Activated CD4-positive, alpha-beta T cell treated with anti-CD3 and anti-CD28 coated beads, Interleukin-2, amount 50 U/mL, for 24 hours (primary cell): ENCODE data around the gene PTPRN2.

Source experiments
- DNase-seq, 2 donors: peaks; one replicate each; pipeline ENCODE4 v3.0.0-alpha.2; 2020; ENCODE audit warnings: low read depth in 1 of 2, low spot score in 1 of 2

The PTPRN2 gene

DNA sequence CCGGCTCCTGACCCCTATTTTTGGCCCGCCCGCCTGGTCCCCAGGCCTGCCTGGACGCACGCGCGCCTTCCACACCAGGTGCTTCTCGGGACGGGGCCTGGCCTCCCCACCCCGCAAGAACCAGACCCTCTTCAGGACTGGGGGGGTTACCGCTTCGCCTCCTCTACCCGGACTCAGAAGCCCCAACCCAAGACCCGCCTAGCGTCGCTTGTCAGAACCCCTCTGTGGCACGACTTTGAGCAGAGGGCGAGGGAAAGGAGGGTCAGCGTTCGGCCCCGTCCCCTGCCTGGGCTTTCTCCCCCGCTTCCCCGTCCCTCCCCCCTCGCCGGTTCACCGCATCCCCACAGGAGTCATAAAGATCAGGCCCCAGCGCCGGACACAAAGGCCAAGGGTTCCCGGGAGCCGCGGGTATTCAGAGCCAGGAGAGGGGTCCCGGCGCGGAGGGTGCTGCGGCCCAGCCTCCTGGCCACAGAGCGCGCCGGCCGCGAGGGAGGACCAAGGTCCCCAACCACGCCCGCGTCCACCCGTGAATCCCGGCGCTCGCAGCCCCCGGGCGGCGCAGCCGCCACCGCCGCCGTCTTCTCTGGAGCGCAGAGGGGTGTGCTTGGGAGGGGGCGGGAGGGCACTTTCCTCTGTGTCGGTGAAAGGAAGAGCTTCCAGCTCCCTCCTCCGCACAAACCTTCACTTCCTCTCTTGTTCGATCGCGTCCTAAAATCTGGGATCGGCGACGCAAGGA is 898.9 kb downstream of the PTPRN2 start:
- DNase-seq: no peak

DNA sequence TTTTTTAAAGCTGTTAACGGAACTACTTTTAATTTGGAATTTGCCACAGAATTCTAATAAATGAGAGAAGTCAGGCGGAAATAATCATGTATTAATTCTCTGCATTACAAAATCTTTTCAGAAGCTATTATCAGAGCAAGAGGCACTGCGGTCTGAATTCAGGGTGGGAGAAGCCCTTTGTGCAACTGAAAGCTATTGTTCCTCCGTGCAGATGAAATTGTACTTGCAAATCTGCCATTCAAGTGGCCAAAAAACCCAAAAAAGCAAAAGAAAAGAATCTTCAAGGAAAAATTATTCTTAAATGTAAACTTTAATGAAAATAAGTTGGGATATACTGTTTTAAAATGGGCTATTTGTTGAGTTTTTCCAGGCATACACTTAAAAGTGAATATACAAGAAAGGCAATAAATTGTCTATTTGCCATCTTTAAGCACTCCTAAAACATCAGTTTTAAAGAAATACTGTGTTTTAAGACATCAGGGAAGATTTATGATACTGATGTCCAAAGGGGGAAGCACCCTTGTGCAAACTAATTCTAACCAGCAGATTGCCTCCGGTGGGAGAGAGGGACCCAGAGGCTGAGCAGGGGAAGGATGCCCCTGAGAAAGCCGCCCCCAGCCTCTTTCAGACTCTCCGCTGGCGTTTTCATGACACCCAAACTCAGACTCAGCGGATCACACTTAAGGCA is 899.6 kb downstream of the PTPRN2 start:
- DNase-seq: no peak

GRCh38 chr7:157687158-157687557 is 900.5 kb downstream of the PTPRN2 start:
- no peak for DNase-seq

DNA sequence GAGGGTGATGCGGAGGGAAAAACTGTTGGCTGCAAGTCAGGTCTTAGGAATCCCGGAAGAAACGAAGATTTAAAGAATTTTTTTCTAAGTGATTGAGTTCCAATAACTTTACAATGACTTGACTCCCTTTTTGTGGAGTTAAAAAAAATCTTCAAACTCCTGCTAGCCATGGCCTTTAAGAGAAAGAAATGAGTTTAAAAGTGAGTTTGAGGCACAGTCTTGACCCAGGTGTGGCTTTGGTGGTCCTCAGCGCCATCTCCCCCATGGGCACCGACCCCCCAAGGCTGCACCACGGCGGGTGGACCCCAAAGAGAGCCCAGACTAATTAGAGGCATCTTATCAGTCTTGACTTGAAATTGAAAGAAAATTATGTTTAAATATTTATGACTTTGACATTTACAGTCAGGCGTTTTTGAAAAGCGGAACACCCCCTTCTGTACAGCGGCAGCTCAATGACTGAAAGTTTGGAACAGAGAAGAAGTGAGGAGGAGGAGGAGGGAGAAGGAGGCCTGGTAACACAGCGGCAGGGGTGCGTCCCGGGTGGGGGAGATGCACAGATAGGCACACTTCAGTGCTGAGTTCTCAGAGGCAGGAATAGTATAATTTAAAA is 901.2 kb downstream of the PTPRN2 start:
- no peak for DNase-seq

DNA sequence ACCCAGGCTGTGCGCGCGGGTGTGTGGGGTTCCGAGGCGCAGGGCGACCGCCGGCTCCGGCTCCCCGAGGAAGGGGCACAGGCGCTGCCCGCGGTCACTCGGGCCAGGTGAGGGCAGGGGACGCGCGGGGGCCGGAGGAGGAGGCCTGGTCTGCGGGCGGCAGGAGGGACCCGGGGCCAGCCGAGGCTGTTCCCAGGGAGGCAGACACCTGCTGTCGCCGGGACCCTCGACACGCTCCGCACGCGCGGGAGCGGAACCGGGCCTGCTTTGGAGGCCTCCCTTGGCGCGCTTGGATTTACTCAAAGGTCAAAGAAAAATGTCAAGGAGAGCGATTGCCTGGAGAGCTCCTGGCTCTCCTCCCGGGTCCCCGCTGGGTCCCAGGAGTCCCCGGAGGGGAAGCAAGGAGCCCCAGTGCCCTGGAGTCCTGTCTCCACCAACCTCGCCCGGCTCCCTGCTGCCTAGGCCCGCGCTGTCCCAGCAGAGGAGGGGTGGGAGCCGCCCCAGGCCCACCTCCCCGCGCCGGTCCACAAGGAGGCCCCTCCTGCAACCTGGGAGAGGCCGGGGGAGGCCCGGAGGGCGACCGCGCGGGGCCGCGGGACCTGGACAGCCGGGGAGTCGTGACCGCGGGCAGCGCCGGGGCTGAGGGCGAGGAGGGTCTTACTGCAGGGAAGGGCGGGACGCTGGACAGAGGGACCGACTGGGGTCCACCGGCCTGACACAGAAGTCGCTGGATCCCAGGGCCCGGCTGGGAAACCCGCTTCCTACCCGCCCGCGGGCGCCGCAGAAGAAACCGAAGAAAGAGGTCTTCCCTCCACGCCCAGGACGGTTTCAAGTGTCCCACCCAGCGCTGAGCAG is 902.0 kb downstream of the PTPRN2 start:
- DNase-seq: no peak

DNA sequence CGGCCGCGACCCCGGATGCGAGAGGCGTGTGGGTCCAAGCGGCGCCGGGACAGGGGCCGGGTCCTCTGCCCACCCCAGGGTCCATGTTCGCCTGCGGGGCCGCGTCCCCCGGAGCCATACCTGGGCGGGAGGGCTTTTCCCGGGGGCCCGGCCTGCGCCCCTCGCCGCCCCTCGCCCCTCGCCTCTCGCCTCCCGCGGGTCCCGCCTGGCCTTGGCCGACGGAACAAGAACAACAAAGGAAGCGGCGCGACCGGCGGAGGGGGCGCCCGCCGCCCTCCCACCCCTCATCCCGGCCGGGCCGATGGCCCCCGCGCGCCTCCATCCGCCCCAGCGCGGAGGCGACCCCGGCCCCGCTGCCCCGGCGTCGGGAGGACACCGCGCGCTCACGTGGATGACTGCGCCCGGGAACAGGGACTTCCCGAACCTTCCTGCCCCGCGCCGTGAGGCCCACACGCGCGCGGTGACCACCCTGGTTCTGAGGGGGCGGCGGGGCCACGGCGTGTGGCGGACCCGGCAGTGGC is 902.7 kb downstream of the PTPRN2 start:
- DNase-seq: no peak

- DNase-seq: no peak
Measured at GRCh38 chr7:157684157-157684908, 903.3 kb downstream of the PTPRN2 start.

DNA sequence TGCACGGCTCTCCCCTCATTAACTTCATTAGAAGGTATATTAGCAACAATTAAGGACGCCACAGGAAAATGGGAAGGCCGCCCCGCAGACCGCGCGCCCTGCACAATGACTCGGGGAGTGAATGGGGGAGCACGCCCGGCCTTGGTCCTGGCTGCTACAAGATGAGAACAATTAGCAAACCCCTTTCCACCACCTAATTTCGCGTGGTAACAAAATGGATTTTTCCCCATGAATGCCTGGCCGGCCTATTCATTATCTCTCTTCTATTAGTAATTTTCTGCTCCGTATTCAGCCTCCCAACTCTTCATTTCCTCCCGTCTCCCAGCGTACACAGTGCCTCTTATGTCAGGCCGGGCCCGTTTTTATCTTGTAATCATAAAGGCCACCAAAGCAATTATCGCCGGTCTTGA is 903.9 kb downstream of the PTPRN2 start:
- no peak for DNase-seq

DNA sequence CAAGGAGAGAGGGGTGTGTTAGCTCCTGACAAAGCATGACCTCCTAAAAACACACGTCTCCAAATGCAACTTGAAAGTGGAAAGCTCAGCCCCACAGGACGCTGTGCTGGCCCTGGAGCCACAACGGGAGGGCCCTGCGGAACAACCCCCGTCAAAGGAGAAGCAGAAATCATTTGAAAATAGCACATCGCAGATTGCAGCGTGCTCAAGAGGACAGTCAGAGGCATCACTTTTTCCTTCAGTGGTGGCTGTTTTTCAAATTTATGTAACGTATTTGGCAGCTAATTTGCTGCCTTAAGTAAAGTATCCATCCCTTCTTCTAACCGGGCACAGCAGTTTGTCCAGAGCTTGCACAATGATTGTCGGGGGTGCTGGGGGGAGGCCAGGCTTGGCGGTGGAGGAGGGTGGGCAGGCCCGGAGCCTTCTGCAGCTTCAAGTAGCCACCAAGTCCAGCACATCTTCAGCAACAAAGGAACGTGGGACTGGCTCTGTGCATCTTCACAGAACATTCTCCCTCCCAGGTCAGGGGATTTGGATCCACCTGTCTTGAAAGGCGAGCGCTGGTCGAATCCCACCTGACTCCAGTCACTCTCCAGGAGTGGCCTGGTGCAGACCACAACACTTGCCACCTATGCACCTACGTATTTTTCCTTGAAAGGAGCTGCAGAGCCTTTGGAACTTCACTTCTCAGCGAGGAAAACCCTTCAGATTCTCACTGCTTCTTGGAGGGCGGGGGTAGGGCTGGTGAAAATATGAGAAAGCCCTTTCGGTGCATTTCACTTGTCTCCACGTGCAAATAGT is 904.5 kb downstream of the PTPRN2 start:
- no peak for DNase-seq

DNA sequence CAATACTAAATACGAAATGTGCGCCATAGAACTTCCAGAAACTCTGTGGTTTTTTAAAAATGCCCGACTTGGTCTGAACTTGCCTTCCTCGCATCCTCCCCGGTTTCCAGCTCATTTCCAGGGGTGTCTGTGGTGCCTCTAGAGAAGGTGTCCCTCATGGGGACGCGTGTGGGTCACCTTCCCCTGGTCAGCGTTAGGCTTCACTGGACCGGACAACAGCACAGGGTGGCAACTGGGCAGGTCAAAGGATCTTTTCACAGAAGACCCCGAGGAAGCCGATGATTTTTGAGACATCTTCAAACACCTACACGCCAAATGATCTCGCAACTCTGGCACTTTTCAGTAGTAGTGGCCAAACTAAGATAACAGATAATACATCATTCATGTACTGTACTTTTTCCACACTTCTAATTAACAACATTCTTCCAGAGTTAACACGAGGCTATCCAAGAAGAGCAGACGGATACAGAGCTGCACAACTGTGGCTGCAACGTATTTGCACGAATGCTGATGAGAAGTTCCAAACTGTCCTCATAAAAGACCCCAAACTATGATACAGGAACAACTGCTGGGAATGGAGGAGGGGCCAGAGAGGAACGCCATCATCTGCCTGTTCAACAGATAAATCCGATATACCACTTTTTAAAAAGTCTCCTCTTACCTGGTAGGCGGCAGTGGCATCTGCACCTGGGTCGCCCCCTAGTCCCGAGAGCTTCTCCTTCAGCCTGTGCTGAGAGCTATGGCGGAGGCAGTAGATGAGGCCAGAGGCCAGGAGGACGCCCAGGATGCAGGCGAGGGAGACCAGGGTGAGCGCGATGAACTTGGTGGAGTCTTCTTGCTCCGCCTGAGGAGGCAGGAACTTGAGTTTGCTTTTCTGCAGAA is 905.3 kb downstream of the PTPRN2 start:
- DNase-seq: no peak

- no peak for DNase-seq
Measured at GRCh38 chr7:157679607-157680006, 908.0 kb downstream of the PTPRN2 start.

DNA sequence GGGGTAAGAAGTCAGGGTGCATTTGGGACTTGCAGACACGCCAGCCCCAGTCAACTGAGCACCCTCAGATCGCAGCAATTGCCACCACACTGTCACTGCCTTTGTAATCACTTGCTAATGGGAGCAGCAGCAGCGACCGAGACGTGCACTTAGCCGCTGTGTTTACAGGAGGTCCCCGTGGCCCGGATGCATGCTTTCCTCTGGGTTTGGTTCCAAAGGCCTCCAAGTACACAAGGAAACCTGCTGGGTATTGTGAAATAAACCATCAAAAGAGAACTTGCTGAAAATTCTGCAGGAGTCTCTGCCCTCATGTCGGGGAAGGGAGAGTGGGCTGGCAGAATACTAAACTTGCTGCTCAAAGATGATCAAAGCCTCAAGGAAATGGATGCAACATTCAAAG is 909.1 kb downstream of the PTPRN2 start:
- DNase-seq: no peak

DNA sequence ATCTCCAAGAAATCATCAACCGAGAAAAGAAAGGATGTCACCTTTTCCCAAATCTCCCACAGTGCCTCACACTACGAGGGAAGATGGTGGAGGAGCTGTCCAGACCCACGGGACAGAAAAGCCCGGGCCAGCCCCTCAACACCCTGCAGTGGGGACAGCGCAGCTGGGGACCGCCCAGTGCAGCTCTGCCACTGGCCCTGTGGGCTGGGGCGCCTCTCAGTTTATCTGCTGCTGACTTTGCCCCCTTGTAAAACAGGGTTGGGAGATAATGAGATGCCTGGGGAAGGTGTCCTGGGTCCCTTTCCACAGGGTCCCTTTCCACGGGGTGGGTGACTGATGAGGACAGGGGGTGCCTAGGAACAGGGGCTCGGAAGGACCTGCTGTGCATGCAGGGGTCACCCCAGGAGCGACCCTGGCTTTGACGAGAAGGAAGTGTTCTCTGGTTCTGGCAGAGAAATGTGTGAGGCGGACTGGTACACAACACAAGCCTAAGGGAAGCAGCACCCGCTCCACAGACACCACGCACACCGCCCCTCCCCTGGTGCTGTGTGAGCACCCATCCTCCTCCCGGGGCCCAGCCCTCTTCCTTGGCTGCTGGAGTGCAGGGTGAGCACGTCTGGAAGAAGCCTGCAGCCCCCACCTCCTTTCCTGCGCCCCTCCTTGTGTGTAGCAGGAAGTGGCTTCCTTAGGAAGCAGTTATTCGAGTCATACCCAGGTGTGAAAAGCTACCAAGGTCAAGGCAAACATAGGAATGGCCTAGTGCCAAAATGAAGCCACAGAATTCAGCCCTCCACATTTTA is 911.0 kb downstream of the PTPRN2 start:
- no peak for DNase-seq

GRCh38 chr7:157676001-157676400 is 911.6 kb downstream of the PTPRN2 start:
- no peak for DNase-seq

DNA sequence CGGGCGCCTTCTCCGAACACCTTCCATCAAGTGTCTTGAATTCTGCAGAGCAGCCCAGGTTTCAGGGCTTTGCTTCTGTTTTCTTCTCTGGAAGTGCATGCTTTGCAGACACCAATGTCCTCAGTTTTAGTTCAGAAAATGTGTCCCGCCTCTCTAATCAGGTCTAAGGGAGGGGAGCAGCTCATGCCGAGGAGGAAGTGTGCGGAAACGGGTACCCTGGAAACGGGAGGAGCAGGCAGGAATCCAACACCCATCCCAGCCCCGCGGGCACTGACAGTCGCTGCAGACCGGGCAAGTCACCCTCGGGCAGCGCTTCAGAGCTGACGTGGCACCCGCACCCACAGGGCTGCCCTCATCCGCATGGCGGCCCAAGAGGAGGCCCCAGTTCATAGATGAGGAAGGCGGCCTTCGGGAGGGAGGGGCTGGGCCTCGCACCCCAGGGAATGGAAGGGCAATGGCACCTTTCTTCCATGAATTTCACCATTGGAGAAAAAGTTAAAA is 912.1 kb downstream of the PTPRN2 start:
- DNase-seq: no peak

GRCh38 chr7:157674715-157675426 is 912.8 kb downstream of the PTPRN2 start:
- DNase-seq: no peak
